ENCODE results near the gene LINC01488. TPM values are rescaled to one million over a fixed set of nuclear protein-coding genes. Genes with fewer than 3 reads are reported as not detected.

Gene LINC01488
- total and polyA plus RNA-seq, 3 donors from 2014 or later, result not detected

DNA sequence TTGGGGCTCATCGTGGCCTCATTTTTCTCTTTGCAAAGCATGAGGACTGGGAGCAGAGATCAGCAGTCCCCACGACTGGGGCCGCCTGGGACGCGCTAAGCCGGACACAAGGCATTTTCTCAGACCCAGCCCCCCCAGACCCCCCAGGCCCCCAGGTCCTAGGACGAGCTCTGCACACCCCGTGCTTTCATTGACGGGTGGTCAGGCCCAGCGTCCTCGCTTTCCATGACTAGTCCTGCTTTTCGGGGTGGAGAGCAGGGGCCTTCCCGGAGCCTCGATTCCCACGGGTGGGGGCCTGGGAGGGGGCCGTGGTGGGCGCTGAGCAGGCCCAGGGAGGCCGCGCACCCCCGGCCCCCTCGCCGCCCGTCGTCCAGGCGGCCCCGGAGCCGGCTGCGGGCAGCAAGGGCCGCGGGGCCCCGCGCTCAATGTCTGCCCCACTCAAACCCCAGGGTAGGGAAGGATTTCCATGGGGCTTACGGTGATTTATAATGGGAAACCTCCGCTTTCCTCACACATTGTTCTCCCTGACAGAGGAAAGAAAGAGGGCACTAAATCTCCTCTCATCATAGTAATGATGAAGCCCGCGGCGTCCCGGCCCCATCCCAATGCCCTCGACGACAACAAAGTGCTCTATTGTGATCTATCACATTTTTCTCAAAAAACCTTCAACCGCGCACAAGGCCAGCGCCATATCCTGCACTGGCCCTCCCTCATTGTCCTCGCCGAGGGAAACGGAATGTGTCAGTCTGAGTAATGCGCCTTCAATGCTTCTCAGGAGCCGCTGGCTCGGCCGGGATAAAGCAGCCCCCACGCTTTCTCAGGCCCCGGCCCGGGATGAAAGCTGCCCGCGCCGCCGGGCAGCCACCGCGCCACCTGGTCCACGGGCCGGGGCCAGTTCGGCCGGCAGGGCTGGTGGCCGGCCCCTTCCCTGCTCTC lies 10.4 kb upstream of the LINC01488 start:
- TF ChIP-seq POLR2A (IDR thresholded peaks at IDR 0.05) (no peak), CTCF (IDR thresholded peaks at IDR 0.05) (no peak)
- no peaks in the 10 kb centered on the region for H3K36me3 ChIP-seq (ENCODE audit: low read depth, missing control alignments)
- no peaks in the 10 kb centered on the region for H3K27me3 ChIP-seq
- no peaks in the 10 kb centered on the region for H3K9me3 ChIP-seq
- no peak overlapping the region for H3K27ac ChIP-seq
- H3K4me3 ChIP-seq, result no peak overlapping the region
- DNase-seq, result no peak
- intact Hi-C loops (cut with DNase I; ENCODE audit: low total_unique reads), result no loop called here
- no peaks in the 10 kb centered on the region for H3K4me1 ChIP-seq
- 42 to 49% methylated on average over 40 to 64 of the region's 64 CpGs for WGBS, 2 donors

- intact Hi-C loops (cut with DNase I; ENCODE audit: low total_unique reads), result no loop called here
- Histone ChIP-seq H3K27ac (no peak overlapping the region), H3K4me1 (no peaks in the 10 kb centered on the region), H3K27me3 (no peaks in the 10 kb centered on the region), H3K9me3 (no peaks in the 10 kb centered on the region), H3K36me3 (ENCODE audit: low read depth, missing control alignments) (no peaks in the 10 kb centered on the region), H3K4me3 (no peak overlapping the region)
- DNase-seq, result no peak
- 68 to 75% methylated on average over 7 to 17 of the region's 17 CpGs for WGBS, 2 donors
- TF ChIP-seq POLR2A (IDR thresholded peaks at IDR 0.05), result no peak
These were observed 9.5 kb upstream of the LINC01488 start for GRCh38 chr11:69471729-69472540.

DNA sequence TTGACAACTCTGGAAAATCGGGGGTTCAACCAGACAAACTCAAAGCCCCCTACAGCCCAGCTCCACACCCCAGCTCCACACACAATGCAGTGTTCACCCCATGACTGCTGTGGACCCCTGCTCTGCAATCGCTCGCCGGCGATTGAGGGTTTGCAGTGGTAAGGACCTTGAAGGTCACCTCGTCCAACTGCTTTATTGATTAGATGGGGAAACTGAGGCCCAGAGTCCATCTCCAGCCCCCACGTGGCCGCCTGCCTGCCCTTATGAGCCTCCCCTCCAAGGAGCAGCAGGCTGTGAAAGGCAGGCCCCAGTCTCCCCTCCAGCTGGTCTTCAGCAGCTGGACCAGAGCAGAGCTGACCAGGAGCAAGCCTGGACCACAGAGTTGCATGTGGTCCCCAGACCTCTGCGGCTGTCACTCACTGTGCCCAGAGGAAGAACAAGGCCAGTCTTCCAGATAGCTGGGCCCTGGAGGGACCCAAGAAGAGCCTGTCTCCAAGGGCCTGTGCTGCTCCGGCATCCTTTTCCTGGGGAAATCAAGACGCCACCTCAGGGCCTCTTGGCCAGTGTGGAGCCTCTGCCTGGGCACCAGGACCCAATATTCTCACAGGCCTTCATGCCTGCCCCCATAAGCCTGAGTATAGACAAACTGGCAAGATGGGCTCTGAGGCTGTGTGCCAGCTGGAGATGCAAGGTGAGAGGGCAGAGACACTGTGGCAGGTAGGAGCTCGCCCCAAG lies 8.8 kb upstream of the LINC01488 start:
- H3K36me3 ChIP-seq (ENCODE audit: low read depth, missing control alignments), result no peaks in the 10 kb centered on the region
- no peaks in the 10 kb centered on the region for H3K9me3 ChIP-seq
- 90 to 92% methylated on average over 8 to 12 of the region's 12 CpGs for WGBS, 2 donors
- H3K4me1 ChIP-seq, result no peaks in the 10 kb centered on the region
- intact Hi-C loops (cut with DNase I; ENCODE audit: low total_unique reads), result no loop called here
- H3K27ac ChIP-seq, result no peak overlapping the region
- no peak for DNase-seq
- no peak overlapping the region for H3K4me3 ChIP-seq
- TF ChIP-seq POLR2A (IDR thresholded peaks at IDR 0.05) (no peak), CTCF (IDR thresholded peaks at IDR 0.05) (no peak)
- H3K27me3 ChIP-seq, result no peaks in the 10 kb centered on the region

- TF ChIP-seq CTCF (IDR thresholded peaks at IDR 0.05) (no peak), POLR2A (IDR thresholded peaks at IDR 0.05) (no peak)
- Histone ChIP-seq H3K4me3 (no peak overlapping the region), H3K36me3 (ENCODE audit: low read depth, missing control alignments) (no peaks in the 10 kb centered on the region), H3K4me1 (no peaks in the 10 kb centered on the region), H3K27me3 (no peaks in the 10 kb centered on the region), H3K9me3 (no peaks in the 10 kb centered on the region), H3K27ac (no peak overlapping the region)
- 100% methylated on average over 3 to 5 of the region's 5 CpGs for WGBS, 2 donors
- no peak for DNase-seq
- intact Hi-C loops (cut with DNase I; ENCODE audit: low total_unique reads), result no loop called here
These were observed 8.1 kb upstream of the LINC01488 start for GRCh38 chr11:69473276-69473845.
